ENCODE data around the gene CPNE4.

GRCh38 chr3:131705099-131705498 is 329.7 kb downstream of the CPNE4 start:
- no peak for TF ChIP-seq CTCF (IDR thresholded peaks at IDR 0.05; ENCODE audit: extremely low read depth in 1 of 2, insufficient read depth in 1 of 2, low read depth in 1 of 2, low read length in 2 of 2)
- no peak for TF ChIP-seq EZH2 (IDR thresholded peaks at IDR 0.05; ENCODE audit: borderline replicate concordance, low read depth, low read length, severe bottlenecking)
- TF ChIP-seq MYC (IDR thresholded peaks at IDR 0.05; ENCODE audit: low read depth, low read length) = no peak

All from endothelial cell of umbilical vein (primary cell).